SH-SY5Y (cell line): ENCODE measurements around the gene FAM13B.

ENCODE experiments used
- GATA2 ChIP-seq: IDR thresholded peaks from 2 replicates; pipeline ENCODE4 v1.6.1; 2011; ENCODE audit warnings: mild to moderate bottlenecking, low read depth, low read length
- GATA3 ChIP-seq: IDR thresholded peaks from 2 replicates; pipeline ENCODE4 v1.6.1; 2011; ENCODE audit warnings: low read depth, mild to moderate bottlenecking, low read length, moderate library complexity

GRCh38 chr5:137932800-137933199, 100.1 kb downstream of the FAM13B start:
- no peak for TF ChIP-seq GATA2
- TF ChIP-seq GATA3: no peak
